Dermis blood vessel endothelial cell (primary cell): ENCODE data around the gene ZNF134. TPM values are rescaled to one million over a fixed set of nuclear protein-coding genes. Genes with fewer than 3 reads are reported as not detected.

Experiments
- DNase-seq: peaks from one replicate; pipeline ENCODE4 v3.0.0; 2010
- total RNA-seq: library from RNA; depleted of rRNA; stranded (reverse); fragments of >200 nt; gene quantifications from 2 replicates; pipeline ENCODE4 v1.2.3, GENCODE V29; 2014

The ZNF134 gene
- 17.6 and 24.0 TPM in 2 replicates for total RNA-seq

DNA sequence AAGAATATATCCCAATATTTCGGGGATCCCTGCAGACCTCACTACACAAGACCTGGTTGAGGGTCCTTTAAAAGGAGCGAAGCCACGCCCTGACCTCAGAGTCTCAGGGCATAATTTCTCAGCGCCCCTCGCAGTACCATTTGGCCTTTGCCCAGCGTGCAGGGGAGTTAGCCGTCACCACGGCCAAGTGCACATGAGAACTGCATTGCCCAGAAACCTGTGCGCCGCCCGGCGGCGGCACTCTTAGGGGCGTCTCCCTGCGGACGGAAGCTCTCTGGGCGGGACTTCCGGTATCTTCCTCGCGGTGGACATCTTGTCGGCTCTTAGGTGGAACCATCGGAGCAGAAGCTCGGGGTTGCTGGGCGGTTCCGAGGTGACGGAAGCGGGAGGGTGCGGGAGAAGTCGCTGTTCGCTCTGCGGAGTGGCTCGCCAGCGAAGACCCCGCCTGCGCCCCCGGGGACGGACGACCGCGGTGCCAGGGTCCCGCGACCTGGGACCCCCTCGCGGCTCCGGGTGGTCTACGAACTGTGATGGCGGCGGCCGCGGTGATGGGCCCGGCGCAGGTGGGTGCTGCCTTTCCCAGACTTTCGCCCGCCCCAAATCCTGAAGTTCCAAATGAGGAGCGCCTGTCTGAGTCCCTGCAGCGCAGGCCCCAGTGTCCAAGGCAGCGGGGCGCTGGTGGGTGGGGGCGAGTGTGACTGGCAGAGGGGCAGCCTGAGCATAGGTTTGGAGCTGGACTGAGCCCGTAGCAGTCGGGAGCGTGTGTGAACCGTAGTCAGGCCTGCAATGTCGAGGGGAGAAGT, at the start of gene ZNF134:
Gene ZNF134 (plus strand): TSS at position 302 of the 803 bp plus-strand sequence. CDS start 5,227 bp downstream, outside the sequence.
- peak; percentile 92 for DNase-seq

DNA sequence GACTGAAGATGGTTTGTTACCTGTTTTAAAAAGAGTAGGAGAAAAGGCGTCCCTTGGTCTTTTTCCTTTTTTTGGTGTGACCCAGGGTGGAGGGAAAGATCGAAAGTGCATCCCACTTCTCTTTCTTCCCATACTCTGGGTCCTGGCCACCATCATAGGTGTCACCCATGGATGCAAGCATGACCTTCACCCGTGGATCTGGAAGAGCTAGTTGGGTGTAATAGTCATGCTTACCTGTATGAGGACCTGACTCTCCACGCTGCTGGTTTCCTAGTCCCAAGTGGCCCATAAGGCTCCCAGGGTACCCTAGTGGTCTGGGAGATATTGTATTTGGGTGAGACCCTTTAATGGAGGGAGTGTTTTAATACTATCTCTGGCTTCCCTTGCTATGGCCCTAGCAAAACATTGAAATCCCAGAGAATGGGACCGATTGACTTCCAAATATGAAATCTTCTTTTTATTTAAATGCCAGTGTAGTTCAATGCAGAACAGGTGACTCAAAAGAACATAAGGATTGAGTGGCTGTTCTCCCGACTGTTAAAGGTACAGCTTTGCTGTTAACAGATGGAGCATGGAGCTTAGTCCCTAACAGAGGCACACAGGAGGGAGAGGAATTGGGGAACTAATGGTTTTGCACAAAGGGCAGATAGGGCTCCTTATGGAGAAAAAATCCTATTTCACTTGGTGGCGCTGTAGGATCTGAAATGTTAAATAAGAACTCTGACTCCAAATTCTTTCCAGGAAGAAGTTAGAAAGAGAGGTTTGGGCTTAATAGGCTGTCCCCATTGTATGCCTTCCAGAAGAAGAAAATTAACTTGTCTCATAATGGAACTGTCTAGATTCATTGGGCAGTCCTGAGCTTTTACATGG, 47.4 kb upstream of the ZNF134 start:
- DNase-seq = peak; percentile 57

- no peak for DNase-seq
These were observed 43.3 kb upstream of the ZNF134 start for GRCh38 chr19:57570707-57571106.

GRCh38 chr19:57572415-57572947, 41.6 kb upstream of the ZNF134 start:
- no peak for DNase-seq

- DNase-seq = no peak
These were observed 37.4 kb upstream of the ZNF134 start for GRCh38 chr19:57576661-57577060.

DNA sequence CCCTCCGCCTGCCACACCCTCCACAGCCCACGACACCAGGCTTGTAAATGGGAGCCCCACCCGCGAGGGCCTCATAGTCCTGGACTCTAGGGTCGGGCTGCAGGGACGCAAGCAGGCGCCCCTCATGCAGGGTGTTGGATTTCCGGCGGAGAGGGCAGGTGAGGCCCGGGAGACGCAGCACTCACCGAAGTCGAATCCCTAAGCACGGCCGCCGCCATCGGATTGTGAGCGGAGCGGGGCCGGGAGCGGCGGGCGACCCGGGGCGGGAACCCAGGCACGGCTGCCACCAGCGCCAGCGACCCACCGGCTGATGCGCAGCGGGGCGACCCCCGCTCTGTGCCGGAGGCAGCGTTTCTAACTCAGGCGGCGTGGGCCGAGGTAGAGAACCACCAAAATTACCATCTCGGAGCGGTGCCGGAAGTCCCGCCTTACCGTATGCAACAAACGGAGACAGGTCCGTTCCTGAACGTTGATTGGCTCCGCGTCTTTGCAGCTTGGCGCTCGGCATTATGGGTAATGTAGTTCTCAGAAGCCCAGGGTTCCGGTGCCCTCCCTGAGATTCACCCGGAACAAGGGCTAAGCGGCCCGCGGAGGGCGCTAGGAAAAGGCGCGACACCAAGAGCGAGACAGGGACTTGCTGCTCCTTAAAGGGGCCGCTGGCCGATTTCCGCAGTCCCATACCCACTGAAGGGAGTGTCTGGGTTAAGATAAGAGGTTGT, 35.4 kb upstream of the ZNF134 start, which contains the start of gene ZNF416:
Gene ZNF416 (minus strand): TSS at position 425 of the 719 bp plus-strand sequence. CDS start 207 bp downstream, at position 218.
- DNase-seq = peak; percentile 98

GRCh38 chr19:57583104-57583520, 30.9 kb upstream of the ZNF134 start:
- DNase-seq = no peak

DNA sequence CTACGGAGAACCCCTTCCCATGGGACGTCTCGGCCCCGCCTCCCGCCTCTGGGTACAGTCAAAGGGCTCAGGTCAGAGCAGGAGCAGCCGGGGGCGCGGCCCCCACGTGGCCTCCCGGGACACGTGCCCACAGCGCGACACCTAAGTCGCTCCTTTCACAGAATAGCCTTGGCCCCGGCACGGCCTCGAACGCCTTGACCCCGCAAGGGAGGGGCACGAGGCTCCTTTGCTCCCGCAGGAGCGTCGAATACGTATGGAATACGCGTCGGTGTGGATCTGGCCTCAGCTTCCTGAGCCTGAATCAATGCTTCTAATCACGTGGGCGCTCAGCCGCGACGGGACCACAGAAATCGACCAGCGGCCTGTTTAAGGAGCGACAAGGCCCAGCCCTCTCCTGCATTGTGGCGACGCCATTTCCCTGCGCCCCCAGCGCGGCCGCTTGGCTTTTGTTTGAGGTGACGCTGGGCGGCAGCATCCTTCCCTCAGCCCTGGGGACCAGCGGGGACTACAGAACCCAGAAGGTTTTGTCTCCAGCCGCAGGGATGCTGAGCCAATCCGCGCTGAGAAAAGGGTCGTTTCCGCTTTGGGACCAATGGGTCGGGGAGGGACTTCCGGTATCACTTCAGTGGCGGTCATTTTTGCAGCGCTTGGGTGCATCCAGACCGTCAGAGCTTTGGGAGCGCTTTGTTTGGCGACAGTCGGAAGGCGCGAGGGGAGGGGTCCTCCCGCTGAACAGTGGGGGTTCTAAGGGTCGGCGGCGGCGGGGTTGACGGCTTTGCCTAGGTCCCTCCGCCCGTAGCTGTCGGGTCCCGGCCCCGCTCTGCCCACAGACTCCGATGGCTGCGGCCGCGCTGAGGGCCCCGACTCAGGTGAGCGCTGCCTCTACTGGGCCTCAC, 30.3 kb upstream of the ZNF134 start, which contains the start of gene ZIK1:
Gene ZIK1 (plus strand): TSS at position 625 of the 896 bp plus-strand sequence. CDS start 212 bp downstream, at position 837.
- peak; percentile 78 for DNase-seq

- no peak for DNase-seq
These were observed 26.5 kb upstream of the ZNF134 start for GRCh38 chr19:57587529-57587928.

DNA sequence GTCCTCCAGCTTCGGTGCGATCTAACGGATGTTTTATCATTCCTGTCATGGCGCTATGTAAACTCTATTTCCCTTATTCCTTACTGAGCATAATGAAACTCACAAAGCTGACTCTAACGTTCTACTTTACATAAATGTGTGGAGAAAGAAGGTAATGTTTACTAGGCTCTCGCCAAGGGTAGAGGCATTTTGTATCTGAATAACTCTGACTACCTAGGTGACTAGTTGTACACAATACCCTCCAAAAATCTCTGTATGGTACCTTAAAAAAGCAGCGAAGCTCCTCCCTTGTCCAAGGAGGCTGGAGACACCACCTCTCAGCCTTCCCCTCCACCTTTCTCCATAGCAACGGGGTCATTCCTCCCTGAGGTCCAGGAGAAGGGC, 14.7 kb upstream of the ZNF134 start:
- DNase-seq = no peak

GRCh38 chr19:57599761-57600383, 14.2 kb upstream of the ZNF134 start, which contains the start of gene ZNF530:
Gene ZNF530 (plus strand): TSS chr19:57599885. CDS start chr19:57604346, 4,461 bp downstream.
- DNase-seq = peak; percentile 90

DNA sequence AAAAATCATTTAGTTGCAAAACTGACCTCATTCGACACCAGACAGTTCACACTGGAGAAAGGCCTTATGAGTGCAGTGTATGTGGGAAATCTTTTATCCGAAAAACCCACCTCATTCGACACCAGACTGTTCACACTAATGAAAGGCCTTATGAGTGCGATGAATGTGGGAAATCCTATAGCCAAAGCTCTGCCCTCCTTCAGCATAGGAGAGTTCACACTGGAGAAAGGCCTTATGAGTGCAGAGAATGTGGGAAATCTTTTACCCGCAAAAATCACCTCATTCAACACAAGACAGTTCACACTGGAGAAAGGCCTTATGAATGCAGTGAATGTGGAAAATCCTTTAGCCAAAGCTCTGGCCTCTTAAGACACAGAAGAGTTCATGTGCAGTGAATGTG, 7.1 kb upstream of the ZNF134 start:
- DNase-seq = no peak

DNA sequence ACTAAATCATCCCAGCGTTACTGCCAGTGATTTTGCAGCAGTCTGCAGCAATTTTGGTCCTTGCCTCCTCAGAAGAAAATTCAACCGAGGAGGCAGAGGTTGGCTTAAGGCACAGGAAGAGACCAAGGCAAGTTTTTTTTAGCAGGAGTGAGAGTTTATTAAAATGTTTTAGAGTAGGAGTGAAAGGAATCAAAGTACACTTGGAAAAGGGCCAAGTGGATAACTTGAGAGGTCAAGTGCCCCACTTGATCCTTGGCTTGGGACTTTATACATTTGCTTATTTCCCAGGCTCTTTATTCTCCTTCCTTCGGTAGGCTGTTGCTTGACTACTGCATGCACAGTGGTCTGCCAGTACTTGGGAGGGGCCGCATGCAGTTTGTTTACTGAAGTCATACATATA, 2.9 kb upstream of the ZNF134 start:
- DNase-seq = no peak

DNA sequence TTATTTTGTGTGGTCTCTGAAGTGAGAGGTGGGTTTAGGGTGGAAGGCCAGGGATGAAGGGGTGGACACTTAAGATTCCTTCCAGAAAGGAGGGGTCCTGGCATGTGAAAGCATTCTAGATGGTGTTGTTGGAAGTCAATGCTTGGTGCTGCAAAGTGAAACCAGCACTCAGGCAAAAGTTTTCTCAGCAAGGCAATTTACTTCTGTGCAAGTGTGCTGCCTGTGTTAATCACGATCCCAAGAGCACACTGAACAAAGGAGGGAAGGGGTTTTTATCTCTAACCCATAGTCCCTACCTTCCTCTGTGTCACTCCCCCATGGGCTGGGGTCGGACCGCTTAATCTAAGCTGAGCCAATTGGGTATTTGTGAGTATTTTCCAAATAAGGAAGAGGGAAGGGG, 1.3 kb downstream of the ZNF134 start:
- DNase-seq = no peak

GRCh38 chr19:57620673-57621348, 6.8 kb downstream of the ZNF134 start:
- peak; percentile 10 for DNase-seq

GRCh38 chr19:57623091-57623490, 9.0 kb downstream of the ZNF134 start:
- DNase-seq = no peak

- peak; percentile 95 for DNase-seq
These were observed 19.2 kb downstream of the ZNF134 start, which contains the start of gene ZNF211 for GRCh38 chr19:57632987-57633831. Gene ZNF211 (plus strand): TSS chr19:57633168. CDS start chr19:57633347, 179 bp downstream.

GRCh38 chr19:57633832-57634131, 19.7 kb downstream of the ZNF134 start:
- no peak for DNase-seq

- DNase-seq = no peak
These were observed 23.3 kb downstream of the ZNF134 start for GRCh38 chr19:57637379-57637778.
